Neural cell (in vitro differentiated cells): ENCODE measurements around the gene GRN. TPM values are rescaled to one million over a fixed set of nuclear protein-coding genes. Genes with fewer than 3 reads are reported as not detected.

Source experiments
- H2AFZ ChIP-seq: fragments of 200-600, 300-800 bp; sonication (generic), shearing (Covaris generic); 2 replicates; pipeline ENCODE4 v1.6.0; 2014; ENCODE audit warnings: low read depth, mild to moderate bottlenecking, antibody characterized with exemption, low read length, moderate library complexity
- H3F3A ChIP-seq: fragments of 200-600 bp; shearing (Covaris generic); 2 replicates; pipeline ENCODE4 v1.6.1; 2016; ENCODE audit warnings: mild to moderate bottlenecking, moderate library complexity, mixed read lengths, antibody characterized with exemption, low read length; ENCODE audit not compliant: insufficient read depth, poor library complexity, severe bottlenecking
- H3K27ac ChIP-seq: fragments of 200-600, 300-800 bp; sonication (generic), shearing (Covaris generic); 2 replicates; pipeline ENCODE4 v1.5.1; 2014; ENCODE audit warnings: mild to moderate bottlenecking, low read length, moderate library complexity
- H3K27me3 ChIP-seq: fragments of 300-800, 200-600 bp; sonication (generic), shearing (Covaris generic); 2 replicates; pipeline ENCODE4 v1.6.0; 2014; ENCODE audit warnings: mild to moderate bottlenecking, low read depth, low read length, moderate library complexity; ENCODE audit not compliant: insufficient read depth
- H3K36me3 ChIP-seq: fragments of 300-800, 200-600 bp; sonication (generic), shearing (Covaris generic); 2 replicates; pipeline ENCODE4 v1.5.1; 2014; ENCODE audit warnings: mild to moderate bottlenecking, antibody characterized with exemption, low read length, moderate library complexity; ENCODE audit not compliant: insufficient read depth
- H3K4me2 ChIP-seq: fragments of 300-800, 200-600 bp; sonication (generic), shearing (Covaris generic); 2 replicates; pipeline ENCODE4 v1.6.0; 2014; ENCODE audit warnings: mild to moderate bottlenecking, low read length
- H3K4me3 ChIP-seq: fragments of 300-800, 200-600 bp; sonication (generic), shearing (Covaris generic); 2 replicates; pipeline ENCODE4 v1.5.1; 2014; ENCODE audit warnings: mild to moderate bottlenecking, low read length, moderate library complexity
- H3K79me2 ChIP-seq: fragments of 200-600 bp; shearing (Covaris generic); replicated peaks from 2 replicates; pipeline ENCODE4 v1.6.0; 2014; ENCODE audit warnings: mild to moderate bottlenecking, low read length, moderate library complexity; ENCODE audit not compliant: insufficient read depth
- H3K9ac ChIP-seq: fragments of 300-800, 200-600 bp; sonication (generic), shearing (Covaris generic); 2 replicates; pipeline ENCODE4 v1.6.1; 2016; ENCODE audit warnings: mild to moderate bottlenecking, low read length, mixed read lengths
- H3K9me2 ChIP-seq: fragments of 200-600 bp; shearing (Covaris generic); 2 replicates; pipeline ENCODE4 v1.6.1; 2016; ENCODE audit warnings: mild to moderate bottlenecking, low read length, mixed read lengths; ENCODE audit not compliant: insufficient read depth
- H3K9me3 ChIP-seq: fragments of 200-600, 300-800 bp; sonication (generic), shearing (Covaris generic); 2 replicates; pipeline ENCODE4 v1.6.1; 2016; ENCODE audit warnings: mild to moderate bottlenecking, mixed run types, low read length, moderate library complexity, mixed read lengths
- H4K20me1 ChIP-seq: fragments of 200-600 bp; shearing (Covaris generic); 2 replicates; pipeline ENCODE4 v1.6.1; 2016; ENCODE audit warnings: mild to moderate bottlenecking, mixed run types; ENCODE audit not compliant: insufficient read depth
- CTCF ChIP-seq: fragments of 450-650 bp; IDR thresholded peaks from 2 replicates; pipeline ENCODE4 v1.5.1; 2014; ENCODE audit warnings: antibody characterized with exemption, mild to moderate bottlenecking, moderate library complexity; ENCODE audit not compliant: poor library complexity, severe bottlenecking
- EP300 ChIP-seq: fragments of 450-650 bp; conservative IDR thresholded peaks from 2 replicates; pipeline ENCODE4 v1.6.1; 2014; ENCODE audit warnings: antibody characterized with exemption, mild to moderate bottlenecking, moderate library complexity; ENCODE audit not compliant: poor library complexity, severe bottlenecking
- EZH2 ChIP-seq: fragments of 200-600, 300-800 bp; shearing (Covaris generic), sonication (generic); IDR thresholded peaks from 2 replicates; pipeline ENCODE4 v1.6.1; 2014; ENCODE audit warnings: antibody characterized with exemption, low read length, borderline replicate concordance, mild to moderate bottlenecking; ENCODE audit not compliant: insufficient read depth, poor library complexity, severe bottlenecking
- MXI1 ChIP-seq: fragments of 450-650 bp; conservative IDR thresholded peaks from 2 replicates; pipeline ENCODE4 v1.6.1; 2014; ENCODE audit warnings: antibody characterized with exemption, mild to moderate bottlenecking; ENCODE audit not compliant: poor library complexity, severe bottlenecking
- POLR2AphosphoS5 ChIP-seq: IDR thresholded peaks from 2 replicates; pipeline ENCODE4 v1.6.1; 2012
- RAD21 ChIP-seq: fragments of 450-650 bp; conservative IDR thresholded peaks from 2 replicates; pipeline ENCODE4 v1.6.1; 2014; ENCODE audit warnings: antibody characterized with exemption, mild to moderate bottlenecking, moderate library complexity
- REST ChIP-seq: IDR thresholded peaks from 2 replicates; pipeline ENCODE4 v1.6.1; 2012; ENCODE audit warnings: borderline replicate concordance
- SMC3 ChIP-seq: fragments of 450-650 bp; conservative IDR thresholded peaks from 2 replicates; pipeline ENCODE4 v1.6.1; 2014; ENCODE audit warnings: antibody characterized with exemption, mild to moderate bottlenecking, moderate library complexity; ENCODE audit not compliant: poor library complexity
- TAF1 ChIP-seq: IDR thresholded peaks from 2 replicates; pipeline ENCODE4 v1.6.1; 2012; ENCODE audit warnings: low read depth
- polyA plus RNA-seq: library from polyadenylated mRNA; depleted of rRNA; stranded (reverse); fragments of >200 nt; gene quantifications from 2 replicates; pipeline ENCODE4 v1.2.3, GENCODE V29; 2014

Gene GRN
- polyA plus RNA-seq, 1 donor from 2014 or later = 21.8 TPM

GRCh38 chr17:44324571-44325275 is 20.4 kb upstream of the GRN start, which contains the start of gene SLC25A39:
Gene SLC25A39 (minus strand): TSS chr17:44324823. CDS start chr17:44323562, 1,261 bp downstream.
- peaks cover 7% of the 10 kb centered on the region for H3K27me3 ChIP-seq
- H3K4me3 ChIP-seq = peak within 1 kb of the TSS; percentile 95
- no peak within 1 kb of the TSS for H2AFZ ChIP-seq
- no peaks in the 10 kb centered on the region for H3K9me2 ChIP-seq
- peak within 1 kb of the TSS; percentile 78 for H3K4me2 ChIP-seq
- H3K79me2 ChIP-seq = peaks cover 5% of the 10 kb centered on the region
- H3K27ac ChIP-seq = no peak within 1 kb of the TSS
- peak within 1 kb of the TSS; percentile 69 for H3K9ac ChIP-seq
- no peaks in the 10 kb centered on the region for H3K36me3 ChIP-seq
- no peaks in the 10 kb centered on the region for H3K9me3 ChIP-seq
- TF ChIP-seq SMC3 = peak; percentile 67
- TF ChIP-seq RAD21 = peak; percentile 60
- TF ChIP-seq REST = no peak
- TF ChIP-seq MXI1 = peak; percentile 90
- no peak for TF ChIP-seq TAF1
- TF ChIP-seq POLR2AphosphoS5 = peak; percentile 49
- peak; percentile 47 for TF ChIP-seq EP300
- TF ChIP-seq EZH2 = no peak
- peak; percentile 20 for TF ChIP-seq CTCF
- H4K20me1 ChIP-seq = no peaks in the 10 kb centered on the region
- H3F3A ChIP-seq = no peaks in the 10 kb centered on the region

- no peak overlapping the region for H3K4me3 ChIP-seq
- H3K27me3 ChIP-seq = peaks cover 7% of the 10 kb centered on the region
- no peaks in the 10 kb centered on the region for H3K9me2 ChIP-seq
- no peak overlapping the region for H3K9ac ChIP-seq
- no peaks in the 10 kb centered on the region for H3F3A ChIP-seq
- H2AFZ ChIP-seq = no peak overlapping the region
- H3K27ac ChIP-seq = no peak overlapping the region
- no peaks in the 10 kb centered on the region for H3K36me3 ChIP-seq
- no peak overlapping the region for H3K4me2 ChIP-seq
- H3K9me3 ChIP-seq = no peaks in the 10 kb centered on the region
- TF ChIP-seq EP300 (no peak), RAD21 (peak; percentile 29), SMC3 (no peak), REST (no peak), MXI1 (peak; percentile 62), EZH2 (no peak), CTCF (no peak), TAF1 (no peak), POLR2AphosphoS5 (no peak)
- no peaks in the 10 kb centered on the region for H4K20me1 ChIP-seq
- peaks cover 5% of the 10 kb centered on the region for H3K79me2 ChIP-seq
Measured at GRCh38 chr17:44326861-44327444, 18.1 kb upstream of the GRN start.
